Measurements from ENCODE around the gene SCGB1C1.

GRCh38 chr11:207863-208180 is 14.9 kb downstream of the SCGB1C1 start:
- no peak for TF ChIP-seq CTCF (conservative IDR thresholded peaks at IDR 0.05; ENCODE audit: low read depth in 2 of 2)
- TF ChIP-seq CREB1 (CRISPR knock-in tag; IDR thresholded peaks at IDR 0.05; ENCODE audit: low read depth): no peak
- TF ChIP-seq EZH2 (IDR thresholded peaks at IDR 0.05; ENCODE audit: low read depth, unreplicated experiment): no peak
- no peak for TF ChIP-seq STAT1 (IDR thresholded peaks at IDR 0.05; ENCODE audit: unreplicated experiment)
- TF ChIP-seq, protein P1, sequence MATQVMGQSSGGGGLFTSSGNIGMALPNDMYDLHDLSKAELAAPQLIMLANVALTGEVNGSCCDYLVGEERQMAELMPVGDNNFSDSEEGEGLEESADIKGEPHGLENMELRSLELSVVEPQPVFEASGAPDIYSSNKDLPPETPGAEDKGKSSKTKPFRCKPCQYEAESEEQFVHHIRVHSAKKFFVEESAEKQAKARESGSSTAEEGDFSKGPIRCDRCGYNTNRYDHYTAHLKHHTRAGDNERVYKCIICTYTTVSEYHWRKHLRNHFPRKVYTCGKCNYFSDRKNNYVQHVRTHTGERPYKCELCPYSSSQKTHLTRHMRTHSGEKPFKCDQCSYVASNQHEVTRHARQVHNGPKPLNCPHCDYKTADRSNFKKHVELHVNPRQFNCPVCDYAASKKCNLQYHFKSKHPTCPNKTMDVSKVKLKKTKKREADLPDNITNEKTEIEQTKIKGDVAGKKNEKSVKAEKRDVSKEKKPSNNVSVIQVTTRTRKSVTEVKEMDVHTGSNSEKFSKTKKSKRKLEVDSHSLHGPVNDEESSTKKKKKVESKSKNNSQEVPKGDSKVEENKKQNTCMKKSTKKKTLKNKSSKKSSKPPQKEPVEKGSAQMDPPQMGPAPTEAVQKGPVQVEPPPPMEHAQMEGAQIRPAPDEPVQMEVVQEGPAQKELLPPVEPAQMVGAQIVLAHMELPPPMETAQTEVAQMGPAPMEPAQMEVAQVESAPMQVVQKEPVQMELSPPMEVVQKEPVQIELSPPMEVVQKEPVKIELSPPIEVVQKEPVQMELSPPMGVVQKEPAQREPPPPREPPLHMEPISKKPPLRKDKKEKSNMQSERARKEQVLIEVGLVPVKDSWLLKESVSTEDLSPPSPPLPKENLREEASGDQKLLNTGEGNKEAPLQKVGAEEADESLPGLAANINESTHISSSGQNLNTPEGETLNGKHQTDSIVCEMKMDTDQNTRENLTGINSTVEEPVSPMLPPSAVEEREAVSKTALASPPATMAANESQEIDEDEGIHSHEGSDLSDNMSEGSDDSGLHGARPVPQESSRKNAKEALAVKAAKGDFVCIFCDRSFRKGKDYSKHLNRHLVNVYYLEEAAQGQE (IDR thresholded peaks at IDR 0.05; ENCODE audit: unreplicated experiment): no peak
- TF ChIP-seq POLR2AphosphoS5 (IDR thresholded peaks at IDR 0.05; ENCODE audit: low read depth): no peak
- no peak for TF ChIP-seq EZH2phosphoT487 (IDR thresholded peaks at IDR 0.05; ENCODE audit: unreplicated experiment)
- TF ChIP-seq JUNB (IDR thresholded peaks at IDR 0.05; ENCODE audit: unreplicated experiment): no peak
- TF ChIP-seq NANOG (IDR thresholded peaks at IDR 0.05; ENCODE audit: borderline replicate concordance): no peak
- no peak for TF ChIP-seq ZNF331 (CRISPR knock-in tag; IDR thresholded peaks at IDR 0.05; ENCODE audit: low read depth)
- TF ChIP-seq ZNF462 (CRISPR knock-in tag; IDR thresholded peaks at IDR 0.05): no peak
